ENCODE measurements around the gene AP5Z1. TPM values are rescaled to one million over a fixed set of nuclear protein-coding genes. Genes with fewer than 3 reads are reported as not detected.

The AP5Z1 gene
- total RNA-seq, 2 donors from 2014 or later = 30.9 to 61.7 TPM

- Histone ChIP-seq H3K36me3 (no peaks in the 10 kb centered on the region), H3K27ac (peak overlapping the region; percentile 88 to 94), H3K27me3 (replicated peaks; ENCODE audit: insufficient read depth) (no peaks in the 10 kb centered on the region), H3K4me3 (peak overlapping the region; percentile 1 to 26), H3K4me1 (replicated peaks) (peaks cover 5% of the 10 kb centered on the region), H3K9me3 (no peaks in the 10 kb centered on the region)
- 13% methylated on average over 18 of the region's 18 CpGs for WGBS
- no peak for TF ChIP-seq POLR2A (IDR thresholded peaks at IDR 0.05)
- peak; percentile 2 for TF ChIP-seq POLR2AphosphoS5 (IDR thresholded peaks at IDR 0.05)
- DNase-seq (ENCODE audit: low spot score) = no peak
- intact Hi-C loops (cut with DNase I) = loop anchor here (2.0 kb wide), 2 partner anchors 53 to 63 kb away; partner anchors contain the start of gene FOXK1
Observed at GRCh38 chr7:4745265-4745919, 30.0 kb upstream of the AP5Z1 start.

GRCh38 chr7:4745971-4746919, 29.2 kb upstream of the AP5Z1 start:
- H3K27ac ChIP-seq = peak overlapping the region; percentile 88 to 94
- H3K9me3 ChIP-seq = no peaks in the 10 kb centered on the region
- H3K4me1 ChIP-seq (replicated peaks) = peaks cover 5% of the 10 kb centered on the region
- TF ChIP-seq, protein P1, sequence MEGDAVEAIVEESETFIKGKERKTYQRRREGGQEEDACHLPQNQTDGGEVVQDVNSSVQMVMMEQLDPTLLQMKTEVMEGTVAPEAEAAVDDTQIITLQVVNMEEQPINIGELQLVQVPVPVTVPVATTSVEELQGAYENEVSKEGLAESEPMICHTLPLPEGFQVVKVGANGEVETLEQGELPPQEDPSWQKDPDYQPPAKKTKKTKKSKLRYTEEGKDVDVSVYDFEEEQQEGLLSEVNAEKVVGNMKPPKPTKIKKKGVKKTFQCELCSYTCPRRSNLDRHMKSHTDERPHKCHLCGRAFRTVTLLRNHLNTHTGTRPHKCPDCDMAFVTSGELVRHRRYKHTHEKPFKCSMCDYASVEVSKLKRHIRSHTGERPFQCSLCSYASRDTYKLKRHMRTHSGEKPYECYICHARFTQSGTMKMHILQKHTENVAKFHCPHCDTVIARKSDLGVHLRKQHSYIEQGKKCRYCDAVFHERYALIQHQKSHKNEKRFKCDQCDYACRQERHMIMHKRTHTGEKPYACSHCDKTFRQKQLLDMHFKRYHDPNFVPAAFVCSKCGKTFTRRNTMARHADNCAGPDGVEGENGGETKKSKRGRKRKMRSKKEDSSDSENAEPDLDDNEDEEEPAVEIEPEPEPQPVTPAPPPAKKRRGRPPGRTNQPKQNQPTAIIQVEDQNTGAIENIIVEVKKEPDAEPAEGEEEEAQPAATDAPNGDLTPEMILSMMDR (IDR thresholded peaks at IDR 0.05) = no peak
- TF ChIP-seq POLR2A (IDR thresholded peaks at IDR 0.05) (peak; percentile 16), POLR2AphosphoS5 (IDR thresholded peaks at IDR 0.05) (peak; percentile 63)
- peak; percentile 40 for DNase-seq (ENCODE audit: low spot score)
- H3K27me3 ChIP-seq (replicated peaks; ENCODE audit: insufficient read depth) = no peaks in the 10 kb centered on the region
- no peaks in the 10 kb centered on the region for H3K36me3 ChIP-seq
- intact Hi-C loops (cut with DNase I) = loop anchor here (2.0 kb wide), 2 partner anchors 53 to 63 kb away; partner anchors contain the start of gene FOXK1
- H3K4me3 ChIP-seq = peak overlapping the region; percentile 1 to 26
- 42% methylated on average over 12 of the region's 12 CpGs for WGBS

GRCh38 chr7:4747013-4747412, 28.4 kb upstream of the AP5Z1 start:
- intact Hi-C loops (cut with DNase I) = no loop called here
- Histone ChIP-seq H3K27me3 (replicated peaks; ENCODE audit: insufficient read depth) (no peaks in the 10 kb centered on the region), H3K36me3 (no peaks in the 10 kb centered on the region), H3K27ac (peak overlapping the region; percentile 88 to 94), H3K4me3 (no peak overlapping the region), H3K9me3 (no peaks in the 10 kb centered on the region), H3K4me1 (replicated peaks) (peaks cover 5% of the 10 kb centered on the region)
- TF ChIP-seq, protein P1 (IDR thresholded peaks at IDR 0.05) = no peak
- TF ChIP-seq POLR2A (IDR thresholded peaks at IDR 0.05) (no peak), POLR2AphosphoS5 (IDR thresholded peaks at IDR 0.05) (no peak)
- no peak for DNase-seq (ENCODE audit: low spot score)
- WGBS = 90% methylated on average over 22 of the region's 22 CpGs

DNA sequence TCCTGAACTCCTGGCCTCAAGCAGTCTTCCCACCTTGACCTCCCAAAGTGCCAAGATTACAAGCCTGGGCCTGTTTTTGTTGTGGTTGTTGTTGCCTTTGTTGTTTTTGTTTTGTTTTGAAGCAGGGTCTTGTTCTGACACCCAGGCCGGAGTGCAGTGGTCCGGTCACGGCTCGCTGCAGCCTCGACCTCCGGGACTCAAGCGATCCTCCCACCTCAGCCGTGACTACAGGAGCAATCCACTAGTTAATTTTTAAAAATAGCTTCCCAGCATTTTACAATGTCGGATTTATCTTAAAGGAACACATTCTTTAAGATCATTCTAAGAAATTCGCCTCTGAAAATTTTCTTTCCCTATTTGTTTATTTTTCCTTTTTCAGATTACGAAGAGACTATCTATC, 27.7 kb upstream of the AP5Z1 start:
- no peaks in the 10 kb centered on the region for H3K9me3 ChIP-seq
- WGBS = 78% methylated on average over 11 of the region's 11 CpGs
- peak overlapping the region in 1 of 2 donors; percentile 88 for H3K27ac ChIP-seq
- no peaks in the 10 kb centered on the region for H3K36me3 ChIP-seq
- no peak for DNase-seq (ENCODE audit: low spot score)
- no peak overlapping the region for H3K4me3 ChIP-seq
- TF ChIP-seq POLR2AphosphoS5 (IDR thresholded peaks at IDR 0.05) (no peak), POLR2A (IDR thresholded peaks at IDR 0.05) (no peak)
- TF ChIP-seq, protein P1 (IDR thresholded peaks at IDR 0.05) = no peak
- intact Hi-C loops (cut with DNase I) = no loop called here
- no peaks in the 10 kb centered on the region for H3K27me3 ChIP-seq (replicated peaks; ENCODE audit: insufficient read depth)
- peaks cover 5% of the 10 kb centered on the region for H3K4me1 ChIP-seq (replicated peaks)

GRCh38 chr7:4748231-4748681, 27.2 kb upstream of the AP5Z1 start:
- no peak for DNase-seq (ENCODE audit: low spot score)
- Histone ChIP-seq H3K9me3 (no peaks in the 10 kb centered on the region), H3K4me1 (replicated peaks) (peaks cover 5% of the 10 kb centered on the region), H3K36me3 (no peaks in the 10 kb centered on the region), H3K4me3 (no peak overlapping the region), H3K27me3 (replicated peaks; ENCODE audit: insufficient read depth) (no peaks in the 10 kb centered on the region), H3K27ac (no peak overlapping the region)
- 86% methylated on average over 10 of the region's 10 CpGs for WGBS
- TF ChIP-seq, protein P1 (IDR thresholded peaks at IDR 0.05) = no peak
- TF ChIP-seq POLR2A (IDR thresholded peaks at IDR 0.05) (no peak), POLR2AphosphoS5 (IDR thresholded peaks at IDR 0.05) (no peak)
- intact Hi-C loops (cut with DNase I) = no loop called here

Measured in prostate gland (tissue), 2 donors.